ENCODE results near the gene DACH1.
A peak's percentile ranks its signal among the peaks of the same experiment; 100 is the strongest.

Gene DACH1

GRCh38 chr13:71797517-71797916 is 69.5 kb downstream of the DACH1 start (continued):
- TF ChIP-seq ZBTB44 (tag by site-specific recombination; IDR thresholded peaks at IDR 0.05): 0 out of 2 replicates have a peak, but pooled peaks have one; percentile 21
- TF ChIP-seq ZNF692 (tag by site-specific recombination; IDR thresholded peaks at IDR 0.05): no peak
- no peak for TF ChIP-seq ZNF138 (tag by site-specific recombination; IDR thresholded peaks at IDR 0.05; ENCODE audit: borderline replicate concordance)
- TF ChIP-seq ZNF624 (tag by site-specific recombination; IDR thresholded peaks at IDR 0.05): no peak
- TF ChIP-seq ZNF670 (tag by site-specific recombination; IDR thresholded peaks at IDR 0.05; ENCODE audit: low read depth): no peak
- no peak for TF ChIP-seq ZNF585B (tag by site-specific recombination; IDR thresholded peaks at IDR 0.05)
- peak; percentile 95 for TF ChIP-seq FEZF1 (tag by site-specific recombination; IDR thresholded peaks at IDR 0.05)
- TF ChIP-seq ZNF311 (tag by site-specific recombination; IDR thresholded peaks at IDR 0.05; ENCODE audit: borderline replicate concordance): no peak
- TF ChIP-seq TRIM28 (IDR thresholded peaks at IDR 0.05; ENCODE audit: borderline replicate concordance, low read length): peak; percentile 73; the same call in 1 of the 2 replicates
- TF ChIP-seq ZNF155 (tag by site-specific recombination; IDR thresholded peaks at IDR 0.05): no peak
- no peak for TF ChIP-seq ZNF214 (tag by site-specific recombination; IDR thresholded peaks at IDR 0.05; ENCODE audit: borderline replicate concordance)
- peak; percentile 31; the same call in 1 of the 2 replicates for TF ChIP-seq ZNF366 (tag by site-specific recombination; conservative IDR thresholded peaks at IDR 0.05)
- no peak for TF ChIP-seq PRDM1 (tag by site-specific recombination; IDR thresholded peaks at IDR 0.05)
- TF ChIP-seq ZNF518A (tag by site-specific recombination; conservative IDR thresholded peaks at IDR 0.05; ENCODE audit: low read depth): no peak
- peak; percentile 85 for TF ChIP-seq ZNF10 (tag by site-specific recombination; IDR thresholded peaks at IDR 0.05)
- TF ChIP-seq ZNF157 (tag by site-specific recombination; IDR thresholded peaks at IDR 0.05): no peak
- TF ChIP-seq SP3 (tag by site-specific recombination; IDR thresholded peaks at IDR 0.05): no peak
- TF ChIP-seq SALL2 (tag by site-specific recombination; IDR thresholded peaks at IDR 0.05; ENCODE audit: borderline replicate concordance): no peak
- TF ChIP-seq ZNF548 (tag by site-specific recombination; IDR thresholded peaks at IDR 0.05): no peak
- no peak for TF ChIP-seq ZNF658 (tag by site-specific recombination; IDR thresholded peaks at IDR 0.05)
- no peak for TF ChIP-seq KLF16 (tag by site-specific recombination; IDR thresholded peaks at IDR 0.05)
- no peak for TF ChIP-seq ZNF529 (tag by site-specific recombination; IDR thresholded peaks at IDR 0.05; ENCODE audit: insufficient replicate concordance)
- TF ChIP-seq KLF9 (tag by site-specific recombination; IDR thresholded peaks at IDR 0.05; ENCODE audit: low read depth): no peak
- TF ChIP-seq IKZF3 (tag by site-specific recombination; IDR thresholded peaks at IDR 0.05): no peak
- no peak for TF ChIP-seq ZNF175 (tag by site-specific recombination; IDR thresholded peaks at IDR 0.05)
- no peak for TF ChIP-seq ZNF23 (tag by site-specific recombination; IDR thresholded peaks at IDR 0.05; ENCODE audit: borderline replicate concordance)
- TF ChIP-seq ZNF280D (tag by site-specific recombination; IDR thresholded peaks at IDR 0.05): no peak
- no peak for TF ChIP-seq ZNF513 (tag by site-specific recombination; IDR thresholded peaks at IDR 0.05)
- TF ChIP-seq ZNF521 (tag by site-specific recombination; IDR thresholded peaks at IDR 0.05): no peak
